ENCODE measurements around the gene SLC35F3.

- TF ChIP-seq CTCF (conservative IDR thresholded peaks at IDR 0.05; ENCODE audit: low read depth, low read length) (no peak), EZH2 (IDR thresholded peaks at IDR 0.05; ENCODE audit: borderline replicate concordance, low read depth, low read length, poor library complexity, severe bottlenecking) (no peak)
Measured at GRCh38 chr1:234107416-234108021, 203.0 kb downstream of the SLC35F3 start.
